Transverse colon (tissue), 4 donors: ENCODE results near the gene CRACDL. TPM values are rescaled to one million over a fixed set of nuclear protein-coding genes. Genes with fewer than 3 reads are reported as not detected.

ENCODE experiments used
- DNase-seq: peaks from one replicate; pipeline ENCODE4 v3.0.0-alpha.2; 2019
- H3K27ac ChIP-seq, 4 donors: fragments of 200-600 bp; sonication (generic); 2 replicates each; pipeline ENCODE4 v1.5.1; 2016 to 2018; ENCODE audit warnings: inconsistent platforms in 4 of 4
- H3K27me3 ChIP-seq: fragments of 200-600 bp; sonication (generic); 2 replicates; pipeline ENCODE4 v1.5.1; 2017; ENCODE audit warnings: inconsistent platforms
- H3K36me3 ChIP-seq, 4 donors: fragments of 200-600 bp; sonication (generic); 2 replicates each; pipeline ENCODE4 v1.5.1; 2017 to 2019; ENCODE audit warnings: inconsistent platforms in 4 of 4
- H3K4me1 ChIP-seq, 4 donors: fragments of 200-600 bp; sonication (generic); 2 replicates each; pipeline ENCODE4 v1.5.1; 2017 to 2020; ENCODE audit warnings: inconsistent platforms in 4 of 4
- H3K4me3 ChIP-seq, 4 donors: fragments of 200-600 bp; sonication (generic); 1 replicate in 1 of 4; 2 replicates in 3 of 4; pipeline versions ENCODE4 v1.5.1 to v1.6.1; 2017 to 2019; ENCODE audit warnings: inconsistent platforms in 4 of 4
- H3K9me3 ChIP-seq, 2 donors: fragments of 200-600 bp; sonication (generic); 2 replicates each; pipeline ENCODE4 v1.5.1; 2017 to 2019; ENCODE audit warnings: inconsistent platforms in 2 of 2
- CTCF ChIP-seq, 5 experiments: fragments of 200-600 bp in 3 of 5; fragments of 450-650 bp in 2 of 5; sonication (generic) in 3 of 5; IDR thresholded peaks; 1 replicate in 2 of 5; 2 replicates in 3 of 5; pipeline ENCODE4 v1.5.1; 2016 to 2017; ENCODE audit warnings: antibody characterized with exemption in 5 of 5, inconsistent platforms in 3 of 5, mild to moderate bottlenecking in 2 of 5, moderate library complexity in 1 of 5
- EP300 ChIP-seq: sonication (generic); formaldehyde crosslinking; IDR thresholded peaks from one replicate; pipeline ENCODE4 v1.6.1; 2017; ENCODE audit warnings: antibody characterized with exemption, low read depth
- POLR2A ChIP-seq: fragments of 450-650 bp; IDR thresholded peaks from one replicate; pipeline ENCODE4 v1.6.1; 2016; ENCODE audit warnings: antibody characterized with exemption, mild to moderate bottlenecking, moderate library complexity
- POLR2AphosphoS5 ChIP-seq, 3 donors: sonication (generic); formaldehyde crosslinking; IDR thresholded peaks; one replicate each; pipeline ENCODE4 v1.6.1; 2016; ENCODE audit warnings: antibody characterized with exemption in 3 of 3
- WGBS, 2 donors: methylation state at CpG; one replicate each; pipeline ENCODE4 v1.1.5; 2018; ENCODE audit warnings: low coverage in 1 of 2; 5-methylcytosine and 5-hydroxymethylcytosine counted together
- in situ Hi-C, 4 donors: fragments of 200-750 bp; cut with MboI; loops; one replicate each; pipeline versions ENCODE4 v1.15.0 to v1.15.1; 2017; ENCODE audit warnings: low sequenced_read_pairs in 3 of 4, low pct_ligation_motif_present in 1 of 4, low pct_unique_long_range_greater_than_20kb in 1 of 4
- intact Hi-C: fragments of 100-400 bp; cut with DNase I; formaldehyde crosslinking; loops from one replicate; pipeline ENCODE4 v1.15.1; 2023; ENCODE audit warnings: low total_unique reads
- total RNA-seq, 4 donors: library from RNA; depleted of rRNA; stranded (reverse); fragments of >200 nt; gene quantifications; one replicate each; pipeline ENCODE4 v1.1.0, GENCODE V29; 2016

The CRACDL gene
- total RNA-seq, 4 donors from 2014 or later: 15.1 to 21.3 (median 16.9) TPM

- Histone ChIP-seq H3K4me3 (no peak overlapping the region), H3K4me1 (no peaks in the 10 kb centered on the region), H3K9me3 (no peaks in the 10 kb centered on the region), H3K27ac (no peak overlapping the region), H3K36me3 (no peaks in the 10 kb centered on the region), H3K27me3 (no peaks in the 10 kb centered on the region)
- DNase-seq: no peak
- TF ChIP-seq POLR2AphosphoS5 (IDR thresholded peaks at IDR 0.05) (no peak), EP300 (no peak), POLR2A (no peak), CTCF (IDR thresholded peaks at IDR 0.05) (no peak)
- 88 to 100% methylated on average over 5 to 19 of the region's 19 CpGs for WGBS, 2 donors
- in situ Hi-C loops (no loop called here), intact Hi-C loops (no loop called here)
Observed at GRCh38 chr2:98796775-98797544, 139.1 kb downstream of the CRACDL start.

- Histone ChIP-seq H3K4me1 (no peaks in the 10 kb centered on the region), H3K27ac (no peak overlapping the region), H3K4me3 (no peak overlapping the region), H3K36me3 (no peaks in the 10 kb centered on the region), H3K27me3 (no peaks in the 10 kb centered on the region), H3K9me3 (no peaks in the 10 kb centered on the region)
- TF ChIP-seq POLR2A: no peak
- no peak for TF ChIP-seq CTCF (IDR thresholded peaks at IDR 0.05)
- no peak for TF ChIP-seq POLR2AphosphoS5 (IDR thresholded peaks at IDR 0.05)
- no peak for TF ChIP-seq EP300
- WGBS, 2 donors: 82% methylated on average over 14 of the region's 14 CpGs; no CpG with 5 or more reads in 1 of the 2 donors
- intact Hi-C loops (no loop called here), in situ Hi-C loops (no loop called here)
- no peak for DNase-seq
Observed at GRCh38 chr2:98795891-98796676, 139.9 kb downstream of the CRACDL start.

- Histone ChIP-seq H3K4me1 (no peaks in the 10 kb centered on the region), H3K27me3 (no peaks in the 10 kb centered on the region), H3K9me3 (no peaks in the 10 kb centered on the region), H3K36me3 (no peaks in the 10 kb centered on the region), H3K4me3 (no peak overlapping the region), H3K27ac (no peak overlapping the region)
- WGBS, 2 donors: 65 to 73% methylated on average over 11 of the region's 11 CpGs
- in situ Hi-C loops: no loop called here
- no peak for TF ChIP-seq EP300
- no peak for TF ChIP-seq CTCF (IDR thresholded peaks at IDR 0.05)
- no peak for TF ChIP-seq POLR2A
- no peak for TF ChIP-seq POLR2AphosphoS5 (IDR thresholded peaks at IDR 0.05)
- no peak for DNase-seq
- intact Hi-C loops: loop anchor here (5.0 kb wide), 1 partner anchor 1062 kb away; no protein-coding TSS in a partner anchor
Observed at GRCh38 chr2:98793897-98794830, 141.9 kb downstream of the CRACDL start.
